DND-41 (cell line): ENCODE data around the gene SF3B5.

ENCODE experiments used
- EZH2 ChIP-seq: IDR thresholded peaks from 3 replicates; pipeline ENCODE4 v1.6.1; 2012; ENCODE audit warnings: borderline replicate concordance, low read depth, mild to moderate bottlenecking, moderate library complexity, low read length, inconsistent platforms; ENCODE audit not compliant: severe bottlenecking
- TF ChIP-seq, protein P1 (sequence below): IDR thresholded peaks from 2 replicates; pipeline ENCODE4 v1.5.1; 2012; ENCODE audit warnings: borderline replicate concordance, low read length, moderate library complexity, mild to moderate bottlenecking; ENCODE audit not compliant: poor library complexity, severe bottlenecking; ENCODE audit errors: extremely low read depth

DNA sequence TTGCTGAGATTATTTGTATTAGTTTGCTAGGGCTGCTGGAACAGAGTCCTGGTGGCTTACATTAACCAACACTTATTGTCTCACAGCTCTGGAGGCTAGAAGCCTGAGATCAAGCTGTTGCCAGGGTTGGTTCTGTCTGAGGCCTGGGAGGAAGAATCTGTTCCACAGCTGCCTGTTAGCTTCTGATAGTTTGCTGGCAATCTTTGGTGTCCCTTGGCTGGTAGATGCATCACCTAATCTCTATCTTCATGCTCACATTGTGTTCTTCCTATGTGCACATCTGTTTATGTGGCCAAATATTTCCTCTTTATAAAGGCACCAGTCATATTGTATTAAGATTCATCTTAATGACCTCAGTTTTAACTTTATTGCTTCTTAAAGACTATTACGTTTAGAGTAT, 19.5 kb downstream of the SF3B5 start:
- no peak for TF ChIP-seq EZH2
- TF ChIP-seq, protein P1, sequence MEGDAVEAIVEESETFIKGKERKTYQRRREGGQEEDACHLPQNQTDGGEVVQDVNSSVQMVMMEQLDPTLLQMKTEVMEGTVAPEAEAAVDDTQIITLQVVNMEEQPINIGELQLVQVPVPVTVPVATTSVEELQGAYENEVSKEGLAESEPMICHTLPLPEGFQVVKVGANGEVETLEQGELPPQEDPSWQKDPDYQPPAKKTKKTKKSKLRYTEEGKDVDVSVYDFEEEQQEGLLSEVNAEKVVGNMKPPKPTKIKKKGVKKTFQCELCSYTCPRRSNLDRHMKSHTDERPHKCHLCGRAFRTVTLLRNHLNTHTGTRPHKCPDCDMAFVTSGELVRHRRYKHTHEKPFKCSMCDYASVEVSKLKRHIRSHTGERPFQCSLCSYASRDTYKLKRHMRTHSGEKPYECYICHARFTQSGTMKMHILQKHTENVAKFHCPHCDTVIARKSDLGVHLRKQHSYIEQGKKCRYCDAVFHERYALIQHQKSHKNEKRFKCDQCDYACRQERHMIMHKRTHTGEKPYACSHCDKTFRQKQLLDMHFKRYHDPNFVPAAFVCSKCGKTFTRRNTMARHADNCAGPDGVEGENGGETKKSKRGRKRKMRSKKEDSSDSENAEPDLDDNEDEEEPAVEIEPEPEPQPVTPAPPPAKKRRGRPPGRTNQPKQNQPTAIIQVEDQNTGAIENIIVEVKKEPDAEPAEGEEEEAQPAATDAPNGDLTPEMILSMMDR, result no peak
